ENCODE data around the gene VAV1. TPM values are rescaled to one million over a fixed set of nuclear protein-coding genes. Genes with fewer than 3 reads are reported as not detected.

VAV1 gene
- polyA plus RNA-seq, 1 donor from 2014 or later = not detected

DNA sequence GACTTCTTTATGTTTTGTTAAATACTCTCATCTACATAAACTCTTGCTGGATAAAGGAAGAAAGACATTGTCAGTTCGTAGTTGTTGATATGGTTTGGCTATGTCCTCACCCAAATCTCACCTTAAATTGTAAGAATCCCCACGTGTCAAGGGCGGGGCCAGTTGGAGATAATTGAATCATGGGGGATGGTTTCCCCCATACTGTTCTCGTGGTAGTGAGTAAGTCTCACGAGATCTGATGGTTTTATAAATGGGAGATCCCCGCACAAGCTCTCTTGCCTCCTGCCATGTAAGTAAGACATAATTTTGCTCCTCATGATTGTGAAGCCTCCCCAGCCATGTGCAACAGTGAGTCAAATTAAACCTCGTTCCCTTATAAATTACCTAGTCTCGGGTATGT is 118.4 kb downstream of the VAV1 start:
- Histone ChIP-seq H2AFZ (ENCODE audit: low read depth, low read length) (no peak overlapping the region), H3K36me3 (ENCODE audit: insufficient read depth, low read length) (no peaks in the 10 kb centered on the region), H3K9ac (ENCODE audit: low read length) (no peak overlapping the region), H3K27ac (ENCODE audit: low read length) (no peak overlapping the region), H3F3A (ENCODE audit: insufficient read depth, low read length, poor library complexity, severe bottlenecking) (no peaks in the 10 kb centered on the region), H4K20me1 (ENCODE audit: insufficient read depth) (no peaks in the 10 kb centered on the region), H3K79me2 (replicated peaks; ENCODE audit: insufficient read depth, low read length) (no peaks in the 10 kb centered on the region), H3K9me3 (ENCODE audit: low read length) (peaks cover 7% of the 10 kb centered on the region), H3K27me3 (ENCODE audit: insufficient read depth, low read depth, low read length) (no peaks in the 10 kb centered on the region), H3K4me3 (ENCODE audit: low read length) (no peak overlapping the region), H3K4me2 (ENCODE audit: low read length) (no peak overlapping the region), H3K9me2 (ENCODE audit: insufficient read depth, low read length) (no peaks in the 10 kb centered on the region)
- TF ChIP-seq EZH2 (IDR thresholded peaks at IDR 0.05; ENCODE audit: borderline replicate concordance, insufficient read depth, low read length, poor library complexity, severe bottlenecking) = no peak
- no peak for TF ChIP-seq MXI1 (conservative IDR thresholded peaks at IDR 0.05; ENCODE audit: poor library complexity, severe bottlenecking)
- TF ChIP-seq RAD21 (conservative IDR thresholded peaks at IDR 0.05) = no peak
- TF ChIP-seq EP300 (conservative IDR thresholded peaks at IDR 0.05; ENCODE audit: poor library complexity, severe bottlenecking) = no peak
- no peak for TF ChIP-seq POLR2AphosphoS5 (IDR thresholded peaks at IDR 0.05)
- no peak for TF ChIP-seq TAF1 (IDR thresholded peaks at IDR 0.05; ENCODE audit: low read depth)
- no peak for TF ChIP-seq SMC3 (conservative IDR thresholded peaks at IDR 0.05; ENCODE audit: poor library complexity)
- TF ChIP-seq, protein P1, sequence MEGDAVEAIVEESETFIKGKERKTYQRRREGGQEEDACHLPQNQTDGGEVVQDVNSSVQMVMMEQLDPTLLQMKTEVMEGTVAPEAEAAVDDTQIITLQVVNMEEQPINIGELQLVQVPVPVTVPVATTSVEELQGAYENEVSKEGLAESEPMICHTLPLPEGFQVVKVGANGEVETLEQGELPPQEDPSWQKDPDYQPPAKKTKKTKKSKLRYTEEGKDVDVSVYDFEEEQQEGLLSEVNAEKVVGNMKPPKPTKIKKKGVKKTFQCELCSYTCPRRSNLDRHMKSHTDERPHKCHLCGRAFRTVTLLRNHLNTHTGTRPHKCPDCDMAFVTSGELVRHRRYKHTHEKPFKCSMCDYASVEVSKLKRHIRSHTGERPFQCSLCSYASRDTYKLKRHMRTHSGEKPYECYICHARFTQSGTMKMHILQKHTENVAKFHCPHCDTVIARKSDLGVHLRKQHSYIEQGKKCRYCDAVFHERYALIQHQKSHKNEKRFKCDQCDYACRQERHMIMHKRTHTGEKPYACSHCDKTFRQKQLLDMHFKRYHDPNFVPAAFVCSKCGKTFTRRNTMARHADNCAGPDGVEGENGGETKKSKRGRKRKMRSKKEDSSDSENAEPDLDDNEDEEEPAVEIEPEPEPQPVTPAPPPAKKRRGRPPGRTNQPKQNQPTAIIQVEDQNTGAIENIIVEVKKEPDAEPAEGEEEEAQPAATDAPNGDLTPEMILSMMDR (IDR thresholded peaks at IDR 0.05; ENCODE audit: poor library complexity, severe bottlenecking) = no peak
- TF ChIP-seq, protein P2, sequence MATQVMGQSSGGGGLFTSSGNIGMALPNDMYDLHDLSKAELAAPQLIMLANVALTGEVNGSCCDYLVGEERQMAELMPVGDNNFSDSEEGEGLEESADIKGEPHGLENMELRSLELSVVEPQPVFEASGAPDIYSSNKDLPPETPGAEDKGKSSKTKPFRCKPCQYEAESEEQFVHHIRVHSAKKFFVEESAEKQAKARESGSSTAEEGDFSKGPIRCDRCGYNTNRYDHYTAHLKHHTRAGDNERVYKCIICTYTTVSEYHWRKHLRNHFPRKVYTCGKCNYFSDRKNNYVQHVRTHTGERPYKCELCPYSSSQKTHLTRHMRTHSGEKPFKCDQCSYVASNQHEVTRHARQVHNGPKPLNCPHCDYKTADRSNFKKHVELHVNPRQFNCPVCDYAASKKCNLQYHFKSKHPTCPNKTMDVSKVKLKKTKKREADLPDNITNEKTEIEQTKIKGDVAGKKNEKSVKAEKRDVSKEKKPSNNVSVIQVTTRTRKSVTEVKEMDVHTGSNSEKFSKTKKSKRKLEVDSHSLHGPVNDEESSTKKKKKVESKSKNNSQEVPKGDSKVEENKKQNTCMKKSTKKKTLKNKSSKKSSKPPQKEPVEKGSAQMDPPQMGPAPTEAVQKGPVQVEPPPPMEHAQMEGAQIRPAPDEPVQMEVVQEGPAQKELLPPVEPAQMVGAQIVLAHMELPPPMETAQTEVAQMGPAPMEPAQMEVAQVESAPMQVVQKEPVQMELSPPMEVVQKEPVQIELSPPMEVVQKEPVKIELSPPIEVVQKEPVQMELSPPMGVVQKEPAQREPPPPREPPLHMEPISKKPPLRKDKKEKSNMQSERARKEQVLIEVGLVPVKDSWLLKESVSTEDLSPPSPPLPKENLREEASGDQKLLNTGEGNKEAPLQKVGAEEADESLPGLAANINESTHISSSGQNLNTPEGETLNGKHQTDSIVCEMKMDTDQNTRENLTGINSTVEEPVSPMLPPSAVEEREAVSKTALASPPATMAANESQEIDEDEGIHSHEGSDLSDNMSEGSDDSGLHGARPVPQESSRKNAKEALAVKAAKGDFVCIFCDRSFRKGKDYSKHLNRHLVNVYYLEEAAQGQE (IDR thresholded peaks at IDR 0.05; ENCODE audit: borderline replicate concordance) = no peak

DNA sequence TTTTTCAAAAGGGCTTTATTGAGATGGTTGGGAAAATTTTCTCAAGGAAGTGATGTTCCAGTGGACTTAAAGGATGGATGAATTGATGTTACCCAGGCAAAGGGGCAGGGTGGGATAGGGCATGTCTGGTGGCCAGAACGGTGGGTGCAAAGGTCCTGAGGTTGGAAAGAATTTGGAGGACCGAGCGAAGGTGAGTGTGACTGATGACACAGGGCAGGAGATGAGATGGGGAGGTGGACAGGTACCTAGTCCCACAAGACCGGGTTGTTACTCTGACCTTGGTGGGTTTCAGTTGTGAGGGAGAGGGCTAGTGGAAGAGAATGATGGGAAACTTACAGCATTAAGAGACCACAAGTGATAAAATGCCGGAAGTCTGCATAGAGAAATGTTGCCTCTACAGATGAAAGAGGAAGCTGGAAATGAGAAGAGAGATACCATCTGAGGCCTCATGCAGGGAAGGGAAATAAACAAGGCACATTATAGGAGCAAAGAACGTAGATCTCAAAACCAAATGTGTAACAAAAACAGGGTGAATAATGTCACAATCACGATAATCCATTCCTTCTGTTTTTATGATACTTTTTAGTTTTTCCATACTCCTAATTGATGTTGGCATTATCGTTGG is 119.4 kb downstream of the VAV1 start:
- no peaks in the 10 kb centered on the region for H3K79me2 ChIP-seq (replicated peaks; ENCODE audit: insufficient read depth, low read length)
- peaks cover 7% of the 10 kb centered on the region for H3K9me3 ChIP-seq (ENCODE audit: low read length)
- no peak overlapping the region for H3K4me3 ChIP-seq (ENCODE audit: low read length)
- H2AFZ ChIP-seq (ENCODE audit: low read depth, low read length) = no peak overlapping the region
- no peaks in the 10 kb centered on the region for H3K27me3 ChIP-seq (ENCODE audit: insufficient read depth, low read depth, low read length)
- H3K9ac ChIP-seq (ENCODE audit: low read length) = no peak overlapping the region
- H4K20me1 ChIP-seq (ENCODE audit: insufficient read depth) = no peaks in the 10 kb centered on the region
- no peaks in the 10 kb centered on the region for H3K36me3 ChIP-seq (ENCODE audit: insufficient read depth, low read length)
- no peaks in the 10 kb centered on the region for H3K9me2 ChIP-seq (ENCODE audit: insufficient read depth, low read length)
- no peak overlapping the region for H3K27ac ChIP-seq (ENCODE audit: low read length)
- TF ChIP-seq TAF1 (IDR thresholded peaks at IDR 0.05; ENCODE audit: low read depth) (no peak), POLR2AphosphoS5 (IDR thresholded peaks at IDR 0.05) (no peak), SMC3 (conservative IDR thresholded peaks at IDR 0.05; ENCODE audit: poor library complexity) (no peak), RAD21 (conservative IDR thresholded peaks at IDR 0.05) (no peak), EP300 (conservative IDR thresholded peaks at IDR 0.05; ENCODE audit: poor library complexity, severe bottlenecking) (no peak), MXI1 (conservative IDR thresholded peaks at IDR 0.05; ENCODE audit: poor library complexity, severe bottlenecking) (no peak), EZH2 (IDR thresholded peaks at IDR 0.05; ENCODE audit: borderline replicate concordance, insufficient read depth, low read length, poor library complexity, severe bottlenecking) (no peak)
- TF ChIP-seq, protein P1 (IDR thresholded peaks at IDR 0.05; ENCODE audit: poor library complexity, severe bottlenecking) = no peak
- TF ChIP-seq, protein P2 (IDR thresholded peaks at IDR 0.05; ENCODE audit: borderline replicate concordance) = no peak
- no peaks in the 10 kb centered on the region for H3F3A ChIP-seq (ENCODE audit: insufficient read depth, low read length, poor library complexity, severe bottlenecking)
- no peak overlapping the region for H3K4me2 ChIP-seq (ENCODE audit: low read length)
